HL-60 (cell line): ENCODE results near the gene BLTP3B.

ENCODE experiments used
- DNase-seq, 2 experiments: peaks; one replicate each; pipeline ENCODE4 v3.0.0-alpha.2; 2010 to 2020; ENCODE audit warnings: low read depth in 1 of 2, low spot score in 1 of 2
- H3K27ac ChIP-seq: fragments of 250-450 bp; sonication (Bioruptor Pico); replicated peaks from 2 replicates; pipeline ENCODE4 v1.5.1; 2020; ENCODE audit warnings: mild to moderate bottlenecking, moderate library complexity
- H3K27me3 ChIP-seq: fragments of 250-450 bp; sonication (Bioruptor Pico); 2 replicates; pipeline ENCODE4 v1.5.1; 2021; ENCODE audit warnings: mild to moderate bottlenecking, moderate library complexity; ENCODE audit not compliant: insufficient read depth, poor library complexity, severe bottlenecking
- H3K4me3 ChIP-seq: replicated peaks from 2 replicates; pipeline ENCODE4 v1.5.1; 2011; ENCODE audit warnings: mild to moderate bottlenecking, control low read depth, low read length; ENCODE audit not compliant: insufficient read depth
- CTCF ChIP-seq: IDR thresholded peaks from one replicate; pipeline ENCODE4 v1.5.1; 2011; ENCODE audit warnings: low read length, control low read depth, inconsistent platforms; ENCODE audit not compliant: insufficient read depth
- GABPA ChIP-seq: IDR thresholded peaks from 2 replicates; pipeline ENCODE4 v1.6.1; 2012; ENCODE audit warnings: low read depth
- POLR2AphosphoS5 ChIP-seq: IDR thresholded peaks from 2 replicates; pipeline ENCODE4 v1.6.1; 2012; ENCODE audit warnings: low read depth
- SPI1 ChIP-seq: IDR thresholded peaks from 2 replicates; pipeline ENCODE4 v1.6.1; 2012; ENCODE audit warnings: low read depth, mild to moderate bottlenecking, borderline replicate concordance
- TF ChIP-seq, protein P1 (sequence below): IDR thresholded peaks from 2 replicates; pipeline ENCODE4 v1.6.1; 2012; ENCODE audit warnings: low read depth; ENCODE audit not compliant: insufficient replicate concordance

The BLTP3B gene

GRCh38 chr12:100128512-100128908 is 14.2 kb downstream of the BLTP3B start:
- peak overlapping the region; percentile 68 for H3K27ac ChIP-seq
- TF ChIP-seq, protein P1, sequence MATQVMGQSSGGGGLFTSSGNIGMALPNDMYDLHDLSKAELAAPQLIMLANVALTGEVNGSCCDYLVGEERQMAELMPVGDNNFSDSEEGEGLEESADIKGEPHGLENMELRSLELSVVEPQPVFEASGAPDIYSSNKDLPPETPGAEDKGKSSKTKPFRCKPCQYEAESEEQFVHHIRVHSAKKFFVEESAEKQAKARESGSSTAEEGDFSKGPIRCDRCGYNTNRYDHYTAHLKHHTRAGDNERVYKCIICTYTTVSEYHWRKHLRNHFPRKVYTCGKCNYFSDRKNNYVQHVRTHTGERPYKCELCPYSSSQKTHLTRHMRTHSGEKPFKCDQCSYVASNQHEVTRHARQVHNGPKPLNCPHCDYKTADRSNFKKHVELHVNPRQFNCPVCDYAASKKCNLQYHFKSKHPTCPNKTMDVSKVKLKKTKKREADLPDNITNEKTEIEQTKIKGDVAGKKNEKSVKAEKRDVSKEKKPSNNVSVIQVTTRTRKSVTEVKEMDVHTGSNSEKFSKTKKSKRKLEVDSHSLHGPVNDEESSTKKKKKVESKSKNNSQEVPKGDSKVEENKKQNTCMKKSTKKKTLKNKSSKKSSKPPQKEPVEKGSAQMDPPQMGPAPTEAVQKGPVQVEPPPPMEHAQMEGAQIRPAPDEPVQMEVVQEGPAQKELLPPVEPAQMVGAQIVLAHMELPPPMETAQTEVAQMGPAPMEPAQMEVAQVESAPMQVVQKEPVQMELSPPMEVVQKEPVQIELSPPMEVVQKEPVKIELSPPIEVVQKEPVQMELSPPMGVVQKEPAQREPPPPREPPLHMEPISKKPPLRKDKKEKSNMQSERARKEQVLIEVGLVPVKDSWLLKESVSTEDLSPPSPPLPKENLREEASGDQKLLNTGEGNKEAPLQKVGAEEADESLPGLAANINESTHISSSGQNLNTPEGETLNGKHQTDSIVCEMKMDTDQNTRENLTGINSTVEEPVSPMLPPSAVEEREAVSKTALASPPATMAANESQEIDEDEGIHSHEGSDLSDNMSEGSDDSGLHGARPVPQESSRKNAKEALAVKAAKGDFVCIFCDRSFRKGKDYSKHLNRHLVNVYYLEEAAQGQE: no peak
- TF ChIP-seq SPI1 (peak; percentile 0; the same call in 1 of the 2 replicates), GABPA (no peak), POLR2AphosphoS5 (no peak), CTCF (peak; percentile 38)
- no peaks in the 10 kb centered on the region for H3K27me3 ChIP-seq
- peak; percentile 74 to 83 for DNase-seq
- no peak overlapping the region for H3K4me3 ChIP-seq

GRCh38 chr12:100127766-100128511 is 14.7 kb downstream of the BLTP3B start:
- Histone ChIP-seq H3K4me3 (no peak overlapping the region), H3K27me3 (no peaks in the 10 kb centered on the region), H3K27ac (peak overlapping the region; percentile 68)
- TF ChIP-seq SPI1: peak; percentile 0; the same call in 1 of the 2 replicates
- TF ChIP-seq, protein P1: peak; percentile 29
- TF ChIP-seq CTCF: no peak
- peak; percentile 69 for TF ChIP-seq GABPA
- peak; percentile 43; the same call in 1 of the 2 replicates for TF ChIP-seq POLR2AphosphoS5
- peak; percentile 79 to 88 for DNase-seq

DNA sequence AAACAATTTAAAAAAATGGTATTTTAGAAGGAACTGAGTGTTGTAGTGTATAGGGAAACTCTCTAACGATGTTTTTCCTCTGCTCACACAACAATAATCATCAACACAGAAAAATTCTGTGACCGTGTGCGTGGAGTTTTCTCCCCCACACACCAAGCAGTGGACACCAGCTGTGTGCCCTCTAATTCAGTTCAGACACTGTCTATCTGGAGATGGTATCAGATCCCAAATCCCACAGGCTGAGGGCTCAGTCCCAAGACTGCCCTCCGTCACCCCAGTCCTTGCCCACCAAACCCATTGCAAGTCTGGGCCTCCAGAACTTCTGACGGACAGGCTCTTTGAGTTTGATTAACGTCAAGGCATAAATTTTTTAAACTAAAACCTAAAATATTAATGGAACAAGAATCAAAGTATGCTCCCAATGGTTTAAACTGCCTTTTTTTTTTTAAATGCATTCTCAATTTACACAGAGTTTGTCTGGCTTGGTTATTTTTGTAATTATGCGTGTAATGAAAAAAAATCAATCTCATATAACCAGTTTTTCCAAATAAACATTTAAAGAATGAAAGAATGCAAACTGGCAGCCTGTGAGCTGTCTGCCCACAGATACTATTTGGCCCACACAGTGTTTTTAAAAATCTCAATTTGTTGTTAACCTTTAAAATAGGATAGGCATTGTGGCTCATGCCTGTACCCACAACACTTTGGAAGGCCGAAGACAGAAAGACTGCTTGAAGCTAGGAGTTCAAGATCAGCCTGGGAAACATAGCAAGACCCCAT is 19.2 kb downstream of the BLTP3B start:
- Histone ChIP-seq H3K27me3 (no peaks in the 10 kb centered on the region), H3K27ac (no peak overlapping the region), H3K4me3 (no peak overlapping the region)
- TF ChIP-seq GABPA (no peak), CTCF (no peak), POLR2AphosphoS5 (no peak), SPI1 (no peak)
- TF ChIP-seq, protein P1: no peak
- no peak for DNase-seq
